Measurements from ENCODE around the gene AP1M2.
"Not testable (repeated sequence)": the region's sequence is repeated elsewhere in the genome, so short reads cannot be mapped to it uniquely, and the experiment has no call there.

Gene AP1M2

DNA sequence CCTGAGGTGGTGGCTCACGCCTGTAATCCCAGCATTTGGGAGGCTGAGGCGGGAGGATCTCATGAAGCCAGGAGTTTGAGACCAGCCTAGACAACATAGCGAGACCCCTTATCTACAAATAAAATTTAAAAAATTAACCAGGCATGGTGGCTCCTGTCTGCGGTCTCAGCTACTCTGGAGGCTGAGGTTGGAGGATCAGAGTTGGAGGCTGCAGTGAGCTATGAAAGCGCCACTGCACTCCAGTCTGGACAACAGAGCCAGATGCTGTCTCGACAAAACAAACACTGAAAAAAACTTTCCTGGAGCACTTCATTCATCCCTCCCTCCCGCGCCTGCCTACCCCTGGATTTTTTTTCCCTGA is 44.1 kb downstream of the AP1M2 start:
- peaks cover 28% of the 10 kb centered on the region for H3K27me3 Mint-ChIP-seq
- no peak for ATAC-seq
- H3K4me3 Mint-ChIP-seq = peak overlapping the region; percentile 80 to 86
- H3K4me1 Mint-ChIP-seq = peaks cover 33% of the 10 kb centered on the region
- no peak for DNase-seq
- H3K27ac Mint-ChIP-seq = no peak overlapping the region
- no peaks in the 10 kb centered on the region for H3K9me3 Mint-ChIP-seq

DNA sequence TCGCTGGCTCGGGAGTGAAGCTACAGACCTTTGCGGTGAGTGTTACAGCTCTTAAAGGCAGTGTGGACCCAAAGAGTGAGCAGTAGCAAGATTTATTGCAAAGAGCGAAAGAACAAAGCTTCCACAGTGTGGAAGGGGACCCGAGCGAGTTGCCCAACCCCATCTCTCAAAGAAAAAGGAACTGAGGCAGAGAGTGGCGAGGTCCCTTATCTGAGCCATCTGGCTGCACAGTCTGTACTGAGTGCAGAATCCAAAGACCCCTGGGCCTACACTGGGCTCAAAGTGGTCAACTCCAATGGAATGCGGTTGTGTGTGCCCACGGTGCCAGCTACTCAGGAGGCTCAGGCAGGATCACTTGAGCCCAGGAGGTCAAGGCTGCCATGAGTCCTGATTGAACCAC is 48.1 kb downstream of the AP1M2 start:
- not testable (repeated sequence) for DNase-seq, H3K27ac Mint-ChIP-seq, H3K9me3 Mint-ChIP-seq, H3K4me3 Mint-ChIP-seq, ATAC-seq
- Mint-ChIP-seq H3K4me1 (peaks cover 23% of the 10 kb centered on the region), H3K27me3 (peaks cover 41% of the 10 kb centered on the region)

DNA sequence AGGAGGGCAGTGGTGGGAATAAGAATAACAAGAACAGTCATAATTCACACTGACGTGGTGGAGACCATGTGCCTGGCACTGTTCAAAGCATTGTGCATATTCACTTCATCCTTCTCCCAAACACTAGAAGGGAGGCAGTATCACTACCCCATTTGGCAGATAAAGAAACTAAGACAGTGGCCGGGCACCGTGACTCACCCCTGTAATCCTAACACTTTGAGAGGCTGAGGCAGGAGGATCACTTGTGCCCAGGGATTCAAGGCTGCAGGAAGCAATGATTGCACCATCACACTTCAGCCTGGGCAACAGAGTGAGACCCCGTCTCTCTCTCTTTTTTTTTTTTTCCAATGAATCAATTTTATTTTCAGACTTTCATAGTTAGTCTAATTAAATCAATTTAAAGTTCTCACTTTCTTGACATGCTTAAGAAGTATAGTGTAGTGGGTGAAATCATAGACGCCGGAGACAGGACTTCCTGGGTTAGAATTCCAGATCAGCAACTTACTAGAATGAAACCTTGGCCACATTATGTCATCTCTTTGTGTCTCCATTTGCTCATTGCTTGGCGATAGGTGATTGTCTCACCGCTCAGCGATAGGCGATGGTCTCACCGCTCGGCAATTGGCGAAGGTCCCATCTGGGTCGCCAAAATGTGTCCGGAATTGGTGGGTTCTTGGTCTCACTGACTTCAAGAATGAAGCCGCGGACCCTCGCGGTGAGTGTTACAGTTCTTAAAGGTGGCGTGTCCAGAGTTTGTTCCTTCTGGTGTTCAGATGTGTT is 48.7 kb downstream of the AP1M2 start:
- no peak for ATAC-seq
- DNase-seq = no peak
- Mint-ChIP-seq H3K9me3 (no peaks in the 10 kb centered on the region), H3K4me1 (peaks cover 20% of the 10 kb centered on the region), H3K27ac (no peak overlapping the region), H3K4me3 (no peak overlapping the region), H3K27me3 (peaks cover 41% of the 10 kb centered on the region)

DNA sequence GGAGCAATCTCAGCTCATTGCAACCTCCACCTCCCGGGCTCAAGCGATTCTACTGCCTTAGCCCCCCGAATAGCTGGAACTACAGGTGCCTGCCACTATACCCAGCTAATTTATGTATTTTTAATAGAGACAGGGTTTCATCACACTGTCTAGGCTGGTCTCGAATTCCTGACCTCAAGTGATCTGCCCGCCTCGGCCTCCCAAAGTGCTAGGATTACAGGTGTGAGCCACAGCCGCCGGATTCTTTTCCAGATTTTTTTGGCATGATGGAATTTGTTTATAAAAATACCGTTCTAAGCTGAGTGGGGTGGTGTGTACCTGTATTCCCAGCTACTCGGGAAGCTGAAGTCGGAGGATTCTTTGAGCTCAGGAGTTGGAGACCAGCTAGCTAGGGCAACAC is 49.4 kb downstream of the AP1M2 start:
- ATAC-seq = no peak
- no peak overlapping the region for H3K27ac Mint-ChIP-seq
- no peak overlapping the region for H3K4me3 Mint-ChIP-seq
- H3K4me1 Mint-ChIP-seq = peaks cover 17% of the 10 kb centered on the region
- no peak for DNase-seq
- H3K9me3 Mint-ChIP-seq = no peaks in the 10 kb centered on the region
- H3K27me3 Mint-ChIP-seq = peaks cover 41% of the 10 kb centered on the region

DNA sequence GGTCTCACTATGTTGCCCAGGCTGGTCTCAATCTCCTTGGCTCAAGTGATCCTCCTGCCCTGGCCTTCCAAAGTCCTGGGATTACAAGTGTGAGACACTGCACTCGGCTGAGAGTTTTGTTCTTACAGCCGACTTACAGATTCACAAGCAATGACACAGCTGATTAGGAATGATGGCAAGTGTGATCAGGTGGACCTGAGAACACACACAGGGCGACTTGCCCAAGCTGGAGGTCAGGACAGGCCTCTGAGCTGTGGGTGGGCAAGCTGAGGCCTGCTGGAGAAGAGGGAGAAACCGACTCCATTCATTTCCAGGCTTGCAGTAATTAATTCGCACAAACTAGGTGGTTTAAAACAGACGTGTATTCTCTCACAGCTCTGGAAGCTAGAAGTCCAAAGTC is 51.5 kb downstream of the AP1M2 start:
- Mint-ChIP-seq H3K4me3 (no peak overlapping the region), H3K9me3 (peaks cover 0 to 5% of the 10 kb centered on the region in 2 donors), H3K27ac (no peak overlapping the region), H3K4me1 (peaks cover 11% of the 10 kb centered on the region), H3K27me3 (peaks cover 39% of the 10 kb centered on the region)
- ATAC-seq (no peak), DNase-seq (no peak)

DNA sequence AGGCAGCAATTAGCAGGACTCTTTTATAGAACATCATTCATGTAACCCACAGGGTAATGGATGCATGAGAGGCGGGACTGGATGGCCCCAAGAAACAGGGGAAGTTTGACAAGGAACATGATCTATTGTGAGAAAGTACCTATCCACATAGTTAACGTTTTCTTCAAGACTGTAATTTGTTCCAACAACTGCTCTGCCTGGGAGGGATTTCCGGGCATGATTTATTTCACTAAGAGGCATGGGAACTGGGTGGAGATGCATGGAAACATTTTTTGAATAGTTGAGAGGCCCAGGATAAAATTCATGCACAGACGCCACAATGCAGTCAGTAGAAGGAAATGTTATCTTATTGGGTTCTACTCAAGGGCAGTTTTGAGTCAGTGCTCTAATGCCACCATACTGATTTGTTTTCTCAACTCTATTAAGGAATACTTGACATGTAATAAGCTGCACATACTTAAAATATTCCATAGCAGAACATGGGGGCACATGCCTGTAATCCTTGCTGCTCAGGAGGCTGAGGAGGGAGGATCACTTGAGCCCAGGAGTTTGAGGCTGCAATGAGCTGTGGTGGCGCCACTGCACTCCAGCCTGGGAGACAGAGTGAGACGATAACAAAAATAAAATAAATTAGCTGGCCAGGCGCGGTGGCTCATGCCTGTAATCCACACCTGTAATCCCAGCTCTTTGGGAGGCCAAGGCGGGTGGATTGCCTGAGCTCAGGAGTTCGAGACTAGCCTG is 53.3 kb downstream of the AP1M2 start:
- ATAC-seq = no peak
- no peak overlapping the region for H3K4me3 Mint-ChIP-seq
- peaks cover 0 to 5% of the 10 kb centered on the region in 2 donors for H3K9me3 Mint-ChIP-seq
- no peak for DNase-seq
- H3K4me1 Mint-ChIP-seq = peaks cover 8% of the 10 kb centered on the region
- no peak overlapping the region for H3K27ac Mint-ChIP-seq
- peaks cover 21% of the 10 kb centered on the region for H3K27me3 Mint-ChIP-seq

DNA sequence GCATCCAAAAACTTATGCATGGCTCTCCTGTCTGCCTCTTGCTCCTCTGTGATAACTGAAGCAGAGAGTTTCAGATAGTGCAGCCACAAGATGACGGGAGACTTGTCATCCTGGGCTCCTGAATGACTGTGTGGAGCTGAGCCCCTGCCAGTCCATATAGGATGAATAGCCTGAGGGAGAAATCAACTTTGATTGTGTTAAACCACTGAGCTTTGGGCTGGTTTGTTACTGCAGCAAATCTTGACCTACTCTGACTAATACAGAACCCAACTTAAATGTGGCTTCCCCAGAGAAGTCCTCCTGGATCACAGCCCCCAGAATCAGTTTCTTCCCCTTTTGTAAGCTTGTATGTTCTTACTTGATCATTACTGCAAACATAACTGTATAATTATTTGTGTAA is 54.7 kb downstream of the AP1M2 start:
- no peak overlapping the region for H3K27ac Mint-ChIP-seq
- no peak overlapping the region for H3K4me3 Mint-ChIP-seq
- H3K9me3 Mint-ChIP-seq = peaks cover 0 to 5% of the 10 kb centered on the region in 2 donors
- DNase-seq (no peak), ATAC-seq (no peak)
- H3K4me1 Mint-ChIP-seq = no peaks in the 10 kb centered on the region
- H3K27me3 Mint-ChIP-seq = peaks cover 10% of the 10 kb centered on the region

DNA sequence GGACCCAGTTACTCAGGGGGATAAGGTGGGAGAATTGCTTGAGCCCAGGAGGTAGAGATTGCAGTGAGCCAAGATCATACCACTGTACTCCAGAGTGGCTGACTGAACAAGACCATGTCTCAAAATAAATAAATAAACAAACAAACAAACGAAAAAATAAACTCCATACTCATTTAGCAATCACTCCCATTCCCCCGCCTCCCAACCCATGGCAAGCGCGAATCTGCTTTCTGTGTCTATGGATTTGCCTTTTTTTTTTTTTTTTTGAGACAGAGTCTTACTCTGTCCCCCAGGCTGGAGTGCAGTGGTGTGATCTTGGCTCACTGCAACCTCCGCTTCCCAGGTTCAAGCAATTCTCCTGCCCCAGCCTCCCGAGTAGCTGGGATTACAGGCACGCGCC is 60.2 kb downstream of the AP1M2 start:
- DNase-seq, H3K4me3 Mint-ChIP-seq, H3K9me3 Mint-ChIP-seq, ATAC-seq, H3K27me3 Mint-ChIP-seq, H3K27ac Mint-ChIP-seq, H3K4me1 Mint-ChIP-seq: not testable (repeated sequence)

DNA sequence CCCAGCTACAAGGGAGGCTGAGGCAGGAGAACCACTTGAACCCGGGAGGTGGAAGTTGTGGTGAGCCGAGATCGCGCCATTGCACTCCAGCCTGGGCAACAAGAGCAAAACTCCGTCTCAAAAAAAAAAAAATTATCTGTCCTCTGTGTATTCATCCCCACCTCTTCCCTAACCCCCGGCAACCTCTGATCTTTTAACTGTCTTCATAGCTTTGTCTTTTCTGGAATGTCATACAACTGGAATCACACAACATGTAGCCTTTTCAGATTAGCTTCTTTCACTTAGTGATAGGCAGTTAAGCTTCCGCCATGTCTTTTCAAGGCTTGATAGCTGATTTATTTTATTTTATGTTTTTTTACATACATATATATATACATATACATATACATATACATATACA is 61.5 kb downstream of the AP1M2 start:
- no peak for DNase-seq
- no peaks in the 10 kb centered on the region for H3K27me3 Mint-ChIP-seq
- H3K4me3 Mint-ChIP-seq = no peak overlapping the region
- no peaks in the 10 kb centered on the region for H3K4me1 Mint-ChIP-seq
- ATAC-seq = no peak
- no peaks in the 10 kb centered on the region for H3K9me3 Mint-ChIP-seq
- H3K27ac Mint-ChIP-seq = no peak overlapping the region

DNA sequence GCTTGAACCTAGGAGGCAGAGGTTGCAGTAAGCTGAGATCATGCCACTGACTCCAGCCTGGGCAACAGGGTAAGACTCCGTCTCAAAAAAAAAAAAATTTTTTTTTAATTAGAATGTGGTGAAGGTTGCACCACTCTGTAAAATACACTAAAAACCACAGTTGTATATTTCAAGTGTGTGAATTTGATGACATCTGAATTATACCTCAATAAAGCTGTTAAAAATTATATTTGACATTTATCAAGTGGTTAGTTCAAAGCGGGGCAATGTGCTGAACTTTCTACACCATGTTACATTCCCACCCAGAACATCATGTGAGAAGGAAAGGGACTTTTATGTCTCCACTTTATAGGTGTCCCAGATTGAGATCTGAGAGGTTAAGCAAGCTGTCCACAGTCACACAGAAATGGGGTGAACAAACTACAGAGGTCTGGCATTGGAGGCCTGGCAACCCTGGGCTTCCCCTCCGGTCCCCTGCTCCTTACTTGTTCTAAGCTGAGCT is 63.9 kb downstream of the AP1M2 start:
- no peak for ATAC-seq
- Mint-ChIP-seq H3K4me1 (peaks cover 16% of the 10 kb centered on the region), H3K4me3 (no peak overlapping the region), H3K27me3 (peaks cover 21% of the 10 kb centered on the region), H3K9me3 (no peaks in the 10 kb centered on the region), H3K27ac (no peak overlapping the region)
- DNase-seq = no peak

All from stimulated activated naive CD8-positive, alpha-beta T cell treated with anti-CD3 and anti-CD28 coated beads, Interleukin-15, amount 100 ng/mL, for 72 hours (primary cell).